Astrocyte (in vitro differentiated cells and primary cell): ENCODE measurements around the gene NBR1. TPM values are rescaled to one million over a fixed set of nuclear protein-coding genes. Genes with fewer than 3 reads are reported as not detected.
"Not testable (repeated sequence)": the region's sequence is repeated elsewhere in the genome, so short reads cannot be mapped to it uniquely, and the experiment has no call there.

Source experiments
- DNase-seq: peaks from one replicate; pipeline ENCODE4 v3.0.0-alpha.2; 2010; ENCODE audit warnings: low read depth
- FAIRE-seq: peaks from 2 replicates; lab custom pipeline; 2011; peaks lifted over from hg19 to GRCh38; lab: Jason Lieb, UNC
- H2AFZ ChIP-seq: 2 replicates; pipeline ENCODE4 v1.6.0; 2012; ENCODE audit warnings: low read depth, low read length, inconsistent platforms
- H3K27ac ChIP-seq: 2 replicates; pipeline ENCODE4 v1.5.1; 2011; ENCODE audit warnings: low read depth, low read length, inconsistent platforms
- H3K27me3 ChIP-seq: 2 replicates; pipeline ENCODE4 v1.6.0; 2011; ENCODE audit warnings: low read length, inconsistent platforms; ENCODE audit not compliant: insufficient read depth
- H3K36me3 ChIP-seq: 2 replicates; pipeline ENCODE4 v1.5.1; 2011; ENCODE audit warnings: low read length, inconsistent platforms; ENCODE audit not compliant: insufficient read depth
- H3K4me1 ChIP-seq: 2 replicates; pipeline ENCODE4 v1.5.1; 2011; ENCODE audit warnings: low read length, inconsistent platforms; ENCODE audit not compliant: insufficient read depth
- H3K4me2 ChIP-seq: 2 replicates; pipeline ENCODE4 v1.6.0; 2012; ENCODE audit warnings: low read length, inconsistent platforms
- H3K4me3 ChIP-seq: 2 replicates; pipeline ENCODE4 v1.5.1; 2011; ENCODE audit warnings: low read depth, mild to moderate bottlenecking, low read length, inconsistent platforms; ENCODE audit not compliant: insufficient read depth
- H3K79me2 ChIP-seq: 2 replicates; pipeline ENCODE4 v1.6.0; 2012; ENCODE audit warnings: mild to moderate bottlenecking, low read length, inconsistent platforms; ENCODE audit not compliant: insufficient read depth
- H3K9ac ChIP-seq: 2 replicates; pipeline ENCODE4 v1.6.0; 2012; ENCODE audit warnings: mild to moderate bottlenecking, low read length, inconsistent platforms
- H3K9me3 ChIP-seq: 2 replicates; pipeline ENCODE4 v1.5.1; 2012; ENCODE audit warnings: low read depth, mild to moderate bottlenecking, low read length, inconsistent platforms; ENCODE audit not compliant: insufficient read depth
- H4K20me1 ChIP-seq: 2 replicates; pipeline ENCODE4 v1.6.0; 2012; ENCODE audit warnings: low read length, inconsistent platforms; ENCODE audit not compliant: insufficient read depth
- H3K27ac Mint-ChIP-seq: one replicate; pipeline ENCODE4 v1.8.0; 2021; ENCODE audit warnings: mild to moderate bottlenecking, mixed read lengths; ENCODE audit not compliant: unreplicated experiment
- H3K27me3 Mint-ChIP-seq: one replicate; pipeline ENCODE4 v1.8.0; 2021; ENCODE audit warnings: low read depth, mixed read lengths; ENCODE audit not compliant: unreplicated experiment
- H3K36me3 Mint-ChIP-seq: one replicate; pipeline ENCODE4 v1.8.0; 2021; ENCODE audit warnings: low read depth, mixed read lengths; ENCODE audit not compliant: unreplicated experiment
- H3K4me1 Mint-ChIP-seq: one replicate; pipeline ENCODE4 v1.8.0; 2021; ENCODE audit warnings: low read depth, mixed read lengths; ENCODE audit not compliant: unreplicated experiment
- H3K4me3 Mint-ChIP-seq: one replicate; pipeline ENCODE4 v1.8.0; 2021; ENCODE audit warnings: mild to moderate bottlenecking, moderate library complexity, mixed read lengths; ENCODE audit not compliant: unreplicated experiment
- H3K9me3 Mint-ChIP-seq: one replicate; pipeline ENCODE4 v1.8.0; 2021; ENCODE audit warnings: mild to moderate bottlenecking, mixed read lengths; ENCODE audit not compliant: unreplicated experiment
- CTCF ChIP-seq: IDR thresholded peaks from 2 replicates; pipeline ENCODE4 v1.5.1; 2011; ENCODE audit warnings: low read depth, mild to moderate bottlenecking, inconsistent platforms, low read length, moderate library complexity; ENCODE audit not compliant: insufficient read depth
- EZH2 ChIP-seq: IDR thresholded peaks from 2 replicates; pipeline ENCODE4 v1.6.1; 2012; ENCODE audit warnings: mild to moderate bottlenecking, low read length, inconsistent platforms; ENCODE audit not compliant: insufficient read depth
- total RNA-seq: library from RNA; stranded (reverse); gene quantifications from 2 replicates; pipeline ENCODE4 v1.2.1, GENCODE V29; 2021

The NBR1 gene
- total RNA-seq, 1 donor from 2014 or later: 46.8 TPM

- no peak overlapping the region for H3K4me2 ChIP-seq
- H3K27me3 Mint-ChIP-seq: no peaks in the 10 kb centered on the region
- DNase-seq (no peak), FAIRE-seq (no peak)
- H4K20me1 ChIP-seq: no peaks in the 10 kb centered on the region
- H3K27ac ChIP-seq: no peak overlapping the region
- peaks cover 4% of the 10 kb centered on the region for H3K36me3 ChIP-seq
- H3K27ac Mint-ChIP-seq: no peak overlapping the region
- H3K9me3 ChIP-seq: no peaks in the 10 kb centered on the region
- peaks cover 7% of the 10 kb centered on the region for H3K36me3 Mint-ChIP-seq
- H2AFZ ChIP-seq: no peak overlapping the region
- no peaks in the 10 kb centered on the region for H3K4me1 ChIP-seq
- no peaks in the 10 kb centered on the region for H3K79me2 ChIP-seq
- no peaks in the 10 kb centered on the region for H3K27me3 ChIP-seq
- H3K9ac ChIP-seq: no peak overlapping the region
- H3K4me1 Mint-ChIP-seq: no peaks in the 10 kb centered on the region
- peak overlapping the region; percentile 50 for H3K4me3 Mint-ChIP-seq
- H3K9me3 Mint-ChIP-seq: no peaks in the 10 kb centered on the region
- no peak overlapping the region for H3K4me3 ChIP-seq
- TF ChIP-seq CTCF (no peak), EZH2 (no peak)
Measured at GRCh38 chr17:43134774-43135453, 36.1 kb upstream of the NBR1 start.

GRCh38 chr17:43135454-43135819, 35.6 kb upstream of the NBR1 start:
- DNase-seq (no peak), FAIRE-seq (no peak)
- Mint-ChIP-seq H3K27me3 (no peaks in the 10 kb centered on the region), H3K4me1 (no peaks in the 10 kb centered on the region), H3K27ac (no peak overlapping the region), H3K4me3 (no peak overlapping the region), H3K36me3 (peaks cover 7% of the 10 kb centered on the region), H3K9me3 (no peaks in the 10 kb centered on the region)
- H4K20me1 ChIP-seq: no peaks in the 10 kb centered on the region
- no peak overlapping the region for H3K27ac ChIP-seq
- TF ChIP-seq EZH2 (no peak), CTCF (no peak)
- no peak overlapping the region for H3K9ac ChIP-seq
- no peaks in the 10 kb centered on the region for H3K79me2 ChIP-seq
- peaks cover 4% of the 10 kb centered on the region for H3K36me3 ChIP-seq
- no peaks in the 10 kb centered on the region for H3K4me1 ChIP-seq
- H3K27me3 ChIP-seq: no peaks in the 10 kb centered on the region
- no peak overlapping the region for H2AFZ ChIP-seq
- no peak overlapping the region for H3K4me2 ChIP-seq
- no peaks in the 10 kb centered on the region for H3K9me3 ChIP-seq
- H3K4me3 ChIP-seq: no peak overlapping the region

GRCh38 chr17:43136574-43136973, 34.4 kb upstream of the NBR1 start:
- not testable (repeated sequence) for DNase-seq

GRCh38 chr17:43138531-43138930, 32.5 kb upstream of the NBR1 start:
- H3K27me3 Mint-ChIP-seq, H3K27ac Mint-ChIP-seq, H3K9me3 Mint-ChIP-seq, H3K9ac ChIP-seq, H3K4me2 ChIP-seq, H4K20me1 ChIP-seq, H3K36me3 Mint-ChIP-seq, H3K27ac ChIP-seq, H3K4me3 ChIP-seq, H3K4me3 Mint-ChIP-seq, H3K36me3 ChIP-seq, H3K4me1 Mint-ChIP-seq, H3K9me3 ChIP-seq, H3K79me2 ChIP-seq, H3K27me3 ChIP-seq, H3K4me1 ChIP-seq, FAIRE-seq, H2AFZ ChIP-seq, DNase-seq: not testable (repeated sequence)

More at GRCh38 chr17:43136574-43136973, 34.4 kb upstream of the NBR1 start:
- not testable (repeated sequence) for H3K27ac Mint-ChIP-seq, H3K9me3 Mint-ChIP-seq, H3K36me3 Mint-ChIP-seq, FAIRE-seq, H3K4me2 ChIP-seq, H3K4me1 ChIP-seq, H4K20me1 ChIP-seq, H3K27me3 Mint-ChIP-seq, H3K4me3 ChIP-seq, H3K79me2 ChIP-seq, H3K4me1 Mint-ChIP-seq, H3K9me3 ChIP-seq, H2AFZ ChIP-seq, H3K9ac ChIP-seq, H3K27ac ChIP-seq, H3K4me3 Mint-ChIP-seq, H3K36me3 ChIP-seq, H3K27me3 ChIP-seq
